ENCODE measurements around the gene HLF.

The HLF gene, protein sequence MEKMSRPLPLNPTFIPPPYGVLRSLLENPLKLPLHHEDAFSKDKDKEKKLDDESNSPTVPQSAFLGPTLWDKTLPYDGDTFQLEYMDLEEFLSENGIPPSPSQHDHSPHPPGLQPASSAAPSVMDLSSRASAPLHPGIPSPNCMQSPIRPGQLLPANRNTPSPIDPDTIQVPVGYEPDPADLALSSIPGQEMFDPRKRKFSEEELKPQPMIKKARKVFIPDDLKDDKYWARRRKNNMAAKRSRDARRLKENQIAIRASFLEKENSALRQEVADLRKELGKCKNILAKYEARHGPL

GRCh38 chr17:55264645-55265298 lies at the start of gene HLF:
TSS of gene HLF (plus strand) at chr17:55264960. CDS start at chr17:55265485, 525 bp downstream.
- H3K4me3 ChIP-seq (ENCODE audit: low read depth, low read length), result peak within 1 kb of the TSS; percentile 30
- DNase-seq (ENCODE audit: low read depth), result no peak
- TF ChIP-seq CTCF (IDR thresholded peaks at IDR 0.05; ENCODE audit: control insufficient read depth, extremely low read depth, insufficient read depth), result no peak

DNA sequence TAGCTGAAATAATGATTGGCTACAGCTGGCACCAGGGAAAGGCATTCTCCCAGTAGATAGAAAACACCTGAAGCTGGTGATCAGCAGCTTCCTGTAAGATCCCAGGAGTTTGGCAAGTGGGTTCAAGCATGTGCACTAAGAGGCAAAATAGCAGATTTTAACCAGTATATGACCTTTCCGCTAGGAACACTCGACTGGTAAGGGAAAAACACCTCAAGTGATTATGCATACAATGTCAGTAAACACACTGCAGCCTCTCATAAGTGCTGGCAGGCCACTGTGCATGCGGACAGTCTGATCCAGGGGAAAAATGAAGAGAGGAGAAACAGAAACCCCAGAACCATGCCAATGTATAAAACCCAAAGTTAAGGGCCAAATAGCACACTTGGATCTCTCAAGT lies 49.0 kb upstream of the HLF start:
- H3K4me3 ChIP-seq (ENCODE audit: low read depth, low read length), result no peak overlapping the region
- no peak for TF ChIP-seq CTCF (IDR thresholded peaks at IDR 0.05; ENCODE audit: control insufficient read depth, extremely low read depth, insufficient read depth)
- DNase-seq (ENCODE audit: low read depth), result no peak

DNA sequence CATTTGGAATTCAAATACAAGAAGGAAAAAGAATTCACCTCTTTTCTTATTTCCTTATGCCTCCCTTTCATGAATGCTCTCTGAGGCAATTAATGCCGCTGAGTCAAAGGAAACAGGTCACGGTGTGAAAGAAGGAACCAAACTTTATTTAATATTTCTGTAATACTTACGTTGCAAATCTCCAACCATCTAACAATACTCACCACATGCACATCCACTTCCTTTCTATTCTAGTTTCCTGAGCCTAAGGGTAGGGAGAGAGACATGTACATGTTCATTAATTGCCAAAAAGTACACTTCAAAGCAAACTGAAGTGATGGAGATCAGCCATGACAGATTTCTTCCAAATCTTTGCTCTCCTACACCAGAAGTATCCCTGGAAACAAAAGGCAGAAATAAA lies 47.9 kb upstream of the HLF start:
- no peak for DNase-seq (ENCODE audit: low read depth)
- no peak for TF ChIP-seq CTCF (IDR thresholded peaks at IDR 0.05; ENCODE audit: control insufficient read depth, extremely low read depth, insufficient read depth)
- no peak overlapping the region for H3K4me3 ChIP-seq (ENCODE audit: low read depth, low read length)

- no peak overlapping the region for H3K4me3 ChIP-seq (ENCODE audit: low read depth, low read length)
- no peak for TF ChIP-seq CTCF (IDR thresholded peaks at IDR 0.05; ENCODE audit: control insufficient read depth, extremely low read depth, insufficient read depth)
- DNase-seq (ENCODE audit: low read depth), result no peak
Observed at GRCh38 chr17:55219459-55219858, 45.3 kb upstream of the HLF start.

GRCh38 chr17:55219934-55220333 lies 44.8 kb upstream of the HLF start:
- no peak for TF ChIP-seq CTCF (IDR thresholded peaks at IDR 0.05; ENCODE audit: control insufficient read depth, extremely low read depth, insufficient read depth)
- H3K4me3 ChIP-seq (ENCODE audit: low read depth, low read length), result no peak overlapping the region
- DNase-seq (ENCODE audit: low read depth), result no peak

DNA sequence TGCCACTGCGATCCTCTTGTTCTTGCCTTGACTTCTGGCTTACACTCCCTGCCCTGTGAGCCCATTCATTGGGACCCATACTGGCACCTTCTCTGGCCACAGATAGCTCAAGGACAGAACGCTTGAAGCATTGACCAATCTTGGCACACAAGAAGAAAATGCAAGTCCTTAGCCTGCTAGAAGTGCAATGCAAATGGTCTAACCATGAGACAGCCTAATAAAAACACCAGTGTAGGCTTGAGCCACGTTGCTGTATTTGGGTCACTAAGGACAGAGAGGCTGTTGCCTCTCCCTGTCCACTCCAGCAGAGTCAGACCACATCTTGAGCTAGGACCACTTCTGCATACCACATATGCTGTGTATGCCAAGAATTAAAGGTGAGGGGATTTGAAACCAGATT lies 41.2 kb upstream of the HLF start:
- no peak overlapping the region for H3K4me3 ChIP-seq (ENCODE audit: low read depth, low read length)
- DNase-seq (ENCODE audit: low read depth), result no peak
- no peak for TF ChIP-seq CTCF (IDR thresholded peaks at IDR 0.05; ENCODE audit: control insufficient read depth, extremely low read depth, insufficient read depth)
